Measurements from ENCODE around the gene COX11.

COX11 gene

DNA sequence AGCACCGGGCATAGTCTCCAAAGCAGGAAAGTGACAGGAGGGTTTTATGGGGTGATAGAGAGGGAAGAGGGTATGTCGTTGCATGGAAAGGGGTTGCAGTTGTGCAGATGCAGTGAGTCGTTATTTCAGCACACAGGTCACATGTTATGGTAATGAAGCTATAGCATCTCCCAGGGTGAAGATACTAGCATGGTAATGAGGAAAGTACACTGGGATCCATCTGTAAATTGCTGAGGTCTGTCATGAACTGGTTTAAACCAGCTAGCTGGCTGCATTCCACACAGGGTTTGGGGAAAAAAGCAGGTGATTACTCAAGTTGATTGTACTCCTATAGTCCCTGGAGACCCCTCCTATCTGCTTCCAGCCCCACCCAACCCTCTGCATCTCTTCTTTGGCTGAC is 11.7 kb downstream of the COX11 start:
- DNase-seq (ENCODE audit: low read depth) = no peak
- no peaks in the 10 kb centered on the region for H3K9me3 ChIP-seq (ENCODE audit: control insufficient read depth, low read length)
- H3K36me3 ChIP-seq (ENCODE audit: control insufficient read depth, insufficient read depth, low read length, severe bottlenecking) = peaks cover 45% of the 10 kb centered on the region
- no peaks in the 10 kb centered on the region for H3K27me3 ChIP-seq (replicated peaks; ENCODE audit: control insufficient read depth, insufficient read depth, low read length)
- H3K9ac ChIP-seq (ENCODE audit: low read length) = no peak overlapping the region
- H3K4me1 ChIP-seq (ENCODE audit: control insufficient read depth, insufficient read depth, low read length) = no peaks in the 10 kb centered on the region
- H3K4me3 ChIP-seq (ENCODE audit: low read length) = no peak overlapping the region

DNA sequence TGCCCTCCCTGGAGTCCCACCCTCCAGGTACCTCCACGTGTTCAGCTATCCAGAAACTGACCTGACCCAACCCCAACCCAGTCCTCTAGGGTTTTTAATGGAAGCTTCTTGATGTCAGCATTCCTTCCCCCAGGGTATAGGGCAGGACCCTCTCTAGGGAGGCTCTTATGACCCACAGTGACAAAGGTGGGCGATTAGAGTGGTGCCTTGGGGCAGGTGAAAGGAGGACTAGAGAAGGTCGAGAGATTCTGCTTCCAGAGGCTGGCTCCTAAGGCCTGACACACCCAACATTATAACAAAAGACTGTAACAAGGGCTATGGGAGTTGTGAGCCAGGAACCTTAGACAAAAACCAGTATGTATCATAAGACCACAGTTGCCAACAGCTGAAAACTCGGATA is 17.2 kb downstream of the COX11 start:
- no peak for DNase-seq (ENCODE audit: low read depth)
- no peak overlapping the region for H3K4me3 ChIP-seq (ENCODE audit: low read length)
- no peaks in the 10 kb centered on the region for H3K9me3 ChIP-seq (ENCODE audit: control insufficient read depth, low read length)
- H3K27me3 ChIP-seq (replicated peaks; ENCODE audit: control insufficient read depth, insufficient read depth, low read length) = no peaks in the 10 kb centered on the region
- no peaks in the 10 kb centered on the region for H3K36me3 ChIP-seq (ENCODE audit: control insufficient read depth, insufficient read depth, low read length, severe bottlenecking)
- H3K9ac ChIP-seq (ENCODE audit: low read length) = no peak overlapping the region
- H3K4me1 ChIP-seq (ENCODE audit: control insufficient read depth, insufficient read depth, low read length) = peaks cover 5% of the 10 kb centered on the region

DNA sequence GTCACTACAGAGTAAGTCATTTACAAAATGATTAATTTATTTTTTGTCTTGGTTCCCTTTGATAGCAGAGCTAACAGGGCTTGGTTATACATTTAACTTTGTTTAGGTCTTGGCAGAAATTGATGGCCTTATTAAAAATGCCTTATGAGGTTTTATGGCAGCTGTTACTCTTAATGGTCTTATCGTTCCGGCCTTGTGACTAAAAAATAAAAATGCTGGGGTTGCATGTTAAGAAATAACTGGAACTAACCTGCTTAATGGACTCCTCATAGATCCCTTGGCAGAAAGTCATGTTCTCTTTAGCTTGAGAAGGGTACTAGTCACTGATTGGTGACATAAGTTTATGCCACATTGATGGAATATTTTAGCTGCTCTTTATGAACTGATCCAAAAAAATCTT is 18.3 kb downstream of the COX11 start:
- DNase-seq (ENCODE audit: low read depth) = no peak
- no peak overlapping the region for H3K4me3 ChIP-seq (ENCODE audit: low read length)
- H3K4me1 ChIP-seq (ENCODE audit: control insufficient read depth, insufficient read depth, low read length) = peaks cover 5% of the 10 kb centered on the region
- no peak overlapping the region for H3K9ac ChIP-seq (ENCODE audit: low read length)
- H3K9me3 ChIP-seq (ENCODE audit: control insufficient read depth, low read length) = no peaks in the 10 kb centered on the region
- H3K36me3 ChIP-seq (ENCODE audit: control insufficient read depth, insufficient read depth, low read length, severe bottlenecking) = no peaks in the 10 kb centered on the region
- H3K27me3 ChIP-seq (replicated peaks; ENCODE audit: control insufficient read depth, insufficient read depth, low read length) = no peaks in the 10 kb centered on the region

DNA sequence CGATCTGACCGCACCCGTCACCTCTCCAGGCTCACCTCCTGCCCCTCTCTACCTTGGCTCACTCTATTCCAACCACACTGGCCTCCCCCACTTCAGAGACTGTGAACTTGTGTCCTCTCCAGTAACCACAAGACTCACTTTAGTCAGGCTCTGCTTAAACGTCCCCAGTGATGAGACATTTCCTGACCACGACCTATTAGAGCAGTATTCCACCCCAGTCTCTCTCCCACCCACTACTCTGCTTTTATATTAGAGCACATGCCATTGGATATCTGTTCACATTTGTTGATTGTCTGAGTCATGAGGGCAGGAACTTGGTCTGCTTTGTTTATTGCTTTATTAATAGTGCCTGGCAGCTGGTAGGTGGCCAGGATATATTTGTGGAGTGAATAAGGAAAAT is 20.1 kb downstream of the COX11 start:
- no peak overlapping the region for H3K9ac ChIP-seq (ENCODE audit: low read length)
- peaks cover 5% of the 10 kb centered on the region for H3K4me1 ChIP-seq (ENCODE audit: control insufficient read depth, insufficient read depth, low read length)
- no peaks in the 10 kb centered on the region for H3K9me3 ChIP-seq (ENCODE audit: control insufficient read depth, low read length)
- no peaks in the 10 kb centered on the region for H3K36me3 ChIP-seq (ENCODE audit: control insufficient read depth, insufficient read depth, low read length, severe bottlenecking)
- no peak overlapping the region for H3K4me3 ChIP-seq (ENCODE audit: low read length)
- H3K27me3 ChIP-seq (replicated peaks; ENCODE audit: control insufficient read depth, insufficient read depth, low read length) = no peaks in the 10 kb centered on the region
- no peak for DNase-seq (ENCODE audit: low read depth)

DNA sequence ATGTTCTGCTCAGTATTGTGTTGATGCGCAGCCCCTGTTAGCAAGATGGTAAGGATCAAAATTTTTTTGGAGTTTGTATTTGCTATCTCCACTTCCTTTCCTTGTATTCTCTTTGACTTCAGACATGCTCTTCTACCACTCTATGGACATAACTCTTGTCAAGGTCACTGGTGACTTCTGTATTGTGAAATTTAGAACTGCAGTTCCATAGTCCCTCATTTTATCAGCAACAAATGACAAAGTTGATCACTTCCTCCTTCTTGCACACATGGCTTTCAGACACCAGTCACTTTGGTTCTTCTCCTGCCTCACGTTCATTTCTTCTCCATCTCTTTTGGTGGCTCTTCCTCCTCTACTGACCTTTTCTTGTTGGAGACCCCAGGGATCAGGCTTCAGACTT is 21.1 kb downstream of the COX11 start:
- no peaks in the 10 kb centered on the region for H3K36me3 ChIP-seq (ENCODE audit: control insufficient read depth, insufficient read depth, low read length, severe bottlenecking)
- H3K4me1 ChIP-seq (ENCODE audit: control insufficient read depth, insufficient read depth, low read length) = peaks cover 5% of the 10 kb centered on the region
- H3K9me3 ChIP-seq (ENCODE audit: control insufficient read depth, low read length) = no peaks in the 10 kb centered on the region
- H3K4me3 ChIP-seq (ENCODE audit: low read length) = no peak overlapping the region
- no peak for DNase-seq (ENCODE audit: low read depth)
- H3K9ac ChIP-seq (ENCODE audit: low read length) = no peak overlapping the region
- H3K27me3 ChIP-seq (replicated peaks; ENCODE audit: control insufficient read depth, insufficient read depth, low read length) = no peaks in the 10 kb centered on the region

DNA sequence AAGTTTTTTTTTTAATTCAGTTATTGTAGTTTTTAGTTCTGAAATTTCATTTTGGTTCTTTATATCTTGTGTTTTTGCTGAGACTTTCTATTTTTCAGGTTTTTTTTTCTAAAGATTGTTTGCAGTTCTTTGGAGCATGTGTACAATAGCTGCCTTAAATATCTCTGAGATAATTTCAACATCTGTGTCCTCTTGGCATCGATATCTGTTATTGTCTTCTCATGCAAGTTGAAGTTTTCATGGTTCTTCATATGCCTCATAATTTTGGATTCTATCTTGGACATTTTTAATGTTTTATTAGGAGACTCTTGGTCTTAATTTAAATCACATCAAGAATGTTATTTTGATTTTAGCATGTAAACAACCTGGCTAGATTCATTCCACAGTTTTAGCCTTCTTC is 22.8 kb downstream of the COX11 start:
- H3K9me3 ChIP-seq (ENCODE audit: control insufficient read depth, low read length) = no peaks in the 10 kb centered on the region
- no peak overlapping the region for H3K4me3 ChIP-seq (ENCODE audit: low read length)
- H3K9ac ChIP-seq (ENCODE audit: low read length) = no peak overlapping the region
- no peaks in the 10 kb centered on the region for H3K36me3 ChIP-seq (ENCODE audit: control insufficient read depth, insufficient read depth, low read length, severe bottlenecking)
- no peaks in the 10 kb centered on the region for H3K27me3 ChIP-seq (replicated peaks; ENCODE audit: control insufficient read depth, insufficient read depth, low read length)
- H3K4me1 ChIP-seq (ENCODE audit: control insufficient read depth, insufficient read depth, low read length) = peaks cover 11% of the 10 kb centered on the region
- DNase-seq (ENCODE audit: low read depth) = no peak

DNA sequence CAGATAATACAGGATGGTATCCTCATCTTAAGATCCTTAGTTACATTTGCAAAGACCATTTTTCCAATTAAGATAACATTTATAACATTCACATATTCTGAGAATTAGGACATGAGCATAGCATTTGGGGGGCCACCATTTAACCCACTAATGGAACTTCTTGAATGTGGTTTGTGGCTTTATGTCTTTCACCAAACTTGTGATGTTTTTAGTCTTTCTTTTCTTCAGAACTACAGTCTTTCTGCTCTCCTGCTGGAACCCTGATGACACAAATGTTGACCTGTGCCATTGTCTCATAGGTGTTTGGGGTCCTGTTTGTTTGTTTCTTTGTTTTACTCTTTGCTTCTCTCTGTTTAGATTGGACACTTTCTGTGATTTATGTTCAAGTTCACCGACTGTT is 23.2 kb downstream of the COX11 start:
- H3K9me3 ChIP-seq (ENCODE audit: control insufficient read depth, low read length) = no peaks in the 10 kb centered on the region
- DNase-seq (ENCODE audit: low read depth) = no peak
- no peaks in the 10 kb centered on the region for H3K27me3 ChIP-seq (replicated peaks; ENCODE audit: control insufficient read depth, insufficient read depth, low read length)
- H3K4me1 ChIP-seq (ENCODE audit: control insufficient read depth, insufficient read depth, low read length) = peaks cover 11% of the 10 kb centered on the region
- H3K9ac ChIP-seq (ENCODE audit: low read length) = no peak overlapping the region
- no peak overlapping the region for H3K4me3 ChIP-seq (ENCODE audit: low read length)
- no peaks in the 10 kb centered on the region for H3K36me3 ChIP-seq (ENCODE audit: control insufficient read depth, insufficient read depth, low read length, severe bottlenecking)

DNA sequence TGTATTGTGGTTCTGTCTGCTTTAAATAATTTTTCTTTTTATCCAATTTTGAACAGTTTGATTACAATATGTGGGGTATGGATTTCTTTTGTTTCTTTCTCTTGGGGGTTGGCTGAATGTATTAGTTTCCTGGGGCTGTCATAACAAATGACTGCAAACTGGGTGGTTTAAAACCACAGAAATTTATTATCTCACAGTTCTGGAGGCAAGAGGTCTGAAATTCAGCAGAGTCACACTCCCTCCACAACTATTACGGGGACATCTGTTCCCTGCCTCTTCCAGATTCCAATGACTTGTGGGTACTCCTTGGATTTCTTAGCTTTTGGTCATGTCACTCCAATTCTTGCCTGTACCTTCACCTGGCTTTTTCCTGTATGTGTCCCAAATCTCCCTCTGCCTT is 23.7 kb downstream of the COX11 start:
- no peak for DNase-seq (ENCODE audit: low read depth)
- Histone ChIP-seq H3K9me3 (ENCODE audit: control insufficient read depth, low read length) (no peaks in the 10 kb centered on the region), H3K9ac (ENCODE audit: low read length) (no peak overlapping the region), H3K4me1 (ENCODE audit: control insufficient read depth, insufficient read depth, low read length) (peaks cover 11% of the 10 kb centered on the region), H3K4me3 (ENCODE audit: low read length) (no peak overlapping the region), H3K27me3 (replicated peaks; ENCODE audit: control insufficient read depth, insufficient read depth, low read length) (no peaks in the 10 kb centered on the region), H3K36me3 (ENCODE audit: control insufficient read depth, insufficient read depth, low read length, severe bottlenecking) (no peaks in the 10 kb centered on the region)

DNA sequence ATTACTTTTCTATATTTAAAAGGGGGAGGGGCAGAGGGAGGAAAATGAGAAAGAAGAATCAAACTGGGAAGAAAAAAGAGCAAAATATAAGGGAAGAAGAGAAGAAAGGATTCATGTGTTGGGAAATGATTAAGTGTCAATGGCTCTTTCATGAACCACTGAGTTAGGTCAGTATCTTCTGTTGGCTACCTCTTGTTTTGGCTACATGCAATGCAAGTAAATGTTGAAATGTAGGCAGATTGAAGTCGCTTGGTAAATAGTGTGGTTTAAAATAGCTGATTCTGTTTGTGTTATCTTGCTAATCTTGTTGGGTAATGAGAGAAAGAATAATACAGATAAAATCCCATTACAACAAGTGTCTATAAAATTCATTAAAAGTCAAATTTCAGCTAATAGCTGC is 27.2 kb downstream of the COX11 start:
- no peaks in the 10 kb centered on the region for H3K27me3 ChIP-seq (replicated peaks; ENCODE audit: control insufficient read depth, insufficient read depth, low read length)
- no peaks in the 10 kb centered on the region for H3K9me3 ChIP-seq (ENCODE audit: control insufficient read depth, low read length)
- no peak overlapping the region for H3K4me3 ChIP-seq (ENCODE audit: low read length)
- H3K9ac ChIP-seq (ENCODE audit: low read length) = no peak overlapping the region
- peaks cover 6% of the 10 kb centered on the region for H3K4me1 ChIP-seq (ENCODE audit: control insufficient read depth, insufficient read depth, low read length)
- no peaks in the 10 kb centered on the region for H3K36me3 ChIP-seq (ENCODE audit: control insufficient read depth, insufficient read depth, low read length, severe bottlenecking)
- no peak for DNase-seq (ENCODE audit: low read depth)

DNA sequence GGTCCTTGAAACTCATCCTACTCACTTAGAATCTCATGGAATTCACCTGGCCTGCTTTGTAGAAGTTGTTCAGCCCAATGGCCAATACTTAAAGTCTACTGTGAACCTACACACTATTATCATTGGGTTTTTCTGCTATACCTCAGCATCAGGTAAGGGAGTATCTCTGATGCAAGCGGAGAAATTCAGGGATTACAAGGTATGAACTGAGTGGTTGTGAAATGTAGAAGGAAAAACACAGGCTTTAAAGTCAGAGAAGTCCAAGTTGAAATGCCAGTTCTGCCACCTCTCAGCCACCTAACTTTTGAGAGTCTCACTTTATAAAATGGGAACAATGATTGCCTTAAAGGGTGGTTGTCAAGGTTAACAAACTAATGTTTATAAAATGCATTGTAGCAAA is 31.0 kb downstream of the COX11 start:
- H3K4me3 ChIP-seq (ENCODE audit: low read length) = no peak overlapping the region
- no peak for DNase-seq (ENCODE audit: low read depth)
- no peaks in the 10 kb centered on the region for H3K9me3 ChIP-seq (ENCODE audit: control insufficient read depth, low read length)
- H3K36me3 ChIP-seq (ENCODE audit: control insufficient read depth, insufficient read depth, low read length, severe bottlenecking) = no peaks in the 10 kb centered on the region
- no peaks in the 10 kb centered on the region for H3K27me3 ChIP-seq (replicated peaks; ENCODE audit: control insufficient read depth, insufficient read depth, low read length)
- H3K4me1 ChIP-seq (ENCODE audit: control insufficient read depth, insufficient read depth, low read length) = peaks cover 6% of the 10 kb centered on the region
- H3K9ac ChIP-seq (ENCODE audit: low read length) = no peak overlapping the region

DNA sequence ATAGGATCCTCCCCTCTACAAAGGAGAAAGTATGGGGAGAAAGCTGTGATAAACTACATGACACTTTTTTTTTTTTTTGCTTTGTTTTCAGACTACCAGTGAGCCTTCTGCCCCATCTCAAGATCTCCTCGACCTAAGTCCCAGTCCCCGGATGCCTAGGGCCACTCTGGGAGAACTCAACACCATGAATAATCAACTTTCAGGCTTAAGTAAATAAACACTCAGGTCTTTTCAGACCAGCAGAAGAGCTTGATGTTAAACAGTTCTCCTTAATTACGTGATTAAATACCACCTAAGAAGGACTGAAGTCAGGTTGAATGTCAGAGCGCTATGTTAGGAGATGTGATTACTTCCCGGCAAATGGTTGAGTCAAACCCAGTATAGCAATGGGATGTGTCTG is 31.4 kb downstream of the COX11 start:
- H3K4me3 ChIP-seq (ENCODE audit: low read length) = no peak overlapping the region
- no peaks in the 10 kb centered on the region for H3K36me3 ChIP-seq (ENCODE audit: control insufficient read depth, insufficient read depth, low read length, severe bottlenecking)

DNA sequence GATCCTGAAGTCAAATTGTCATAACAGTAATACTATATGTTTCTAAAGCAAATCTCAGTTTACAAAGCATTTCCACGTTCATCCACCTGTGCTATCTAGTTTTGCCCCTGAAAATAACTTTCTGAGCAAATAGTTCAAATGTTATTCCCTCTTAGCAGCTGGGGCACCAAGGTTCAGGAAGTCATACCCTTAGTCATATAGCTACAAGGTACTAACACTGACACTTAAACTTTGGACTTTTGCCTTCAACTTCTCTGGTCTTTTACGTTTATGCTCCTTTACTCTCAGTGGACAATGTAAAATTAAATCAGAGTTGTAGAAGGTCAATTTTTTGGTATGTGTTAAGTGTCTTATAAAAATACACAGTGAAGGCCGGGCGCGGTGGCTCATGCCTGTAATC is 33.0 kb downstream of the COX11 start:
- H3K9ac ChIP-seq (ENCODE audit: low read length) = no peak overlapping the region
- H3K36me3 ChIP-seq (ENCODE audit: control insufficient read depth, insufficient read depth, low read length, severe bottlenecking) = no peaks in the 10 kb centered on the region
- DNase-seq (ENCODE audit: low read depth) = no peak
- H3K9me3 ChIP-seq (ENCODE audit: control insufficient read depth, low read length) = no peaks in the 10 kb centered on the region
- H3K4me1 ChIP-seq (ENCODE audit: control insufficient read depth, insufficient read depth, low read length) = no peaks in the 10 kb centered on the region
- no peaks in the 10 kb centered on the region for H3K27me3 ChIP-seq (replicated peaks; ENCODE audit: control insufficient read depth, insufficient read depth, low read length)
- H3K4me3 ChIP-seq (ENCODE audit: low read length) = no peak overlapping the region

More for the DNA sequence above, 31.4 kb downstream of the COX11 start:
- no peak for DNase-seq (ENCODE audit: low read depth)
- Histone ChIP-seq H3K27me3 (replicated peaks; ENCODE audit: control insufficient read depth, insufficient read depth, low read length) (no peaks in the 10 kb centered on the region), H3K9me3 (ENCODE audit: control insufficient read depth, low read length) (no peaks in the 10 kb centered on the region), H3K9ac (ENCODE audit: low read length) (no peak overlapping the region), H3K4me1 (ENCODE audit: control insufficient read depth, insufficient read depth, low read length) (peaks cover 6% of the 10 kb centered on the region)

Measured in adipocyte (in vitro differentiated cells).